ENCODE results near the gene DNASE2B.

DNA sequence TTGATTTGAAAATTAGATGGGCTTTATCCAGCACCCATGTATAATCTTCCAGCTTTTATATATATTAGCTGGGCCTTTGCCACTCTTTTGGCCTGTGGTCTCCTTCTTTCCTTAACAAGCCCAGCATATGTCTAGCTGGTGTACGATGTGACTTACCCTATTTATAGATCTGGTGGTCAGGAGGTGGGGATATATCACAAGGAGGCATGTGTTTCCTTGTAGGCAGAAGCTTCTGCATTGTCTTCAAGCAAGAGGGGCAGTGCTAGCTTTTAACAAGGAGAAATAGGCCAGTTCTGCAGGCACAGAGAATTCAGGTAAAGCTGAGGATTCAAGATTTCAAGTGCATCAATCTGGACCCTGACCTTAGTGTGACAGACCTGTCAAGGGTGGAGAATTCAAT lies 38.0 kb upstream of the DNASE2B start:
- TF ChIP-seq, protein P1, sequence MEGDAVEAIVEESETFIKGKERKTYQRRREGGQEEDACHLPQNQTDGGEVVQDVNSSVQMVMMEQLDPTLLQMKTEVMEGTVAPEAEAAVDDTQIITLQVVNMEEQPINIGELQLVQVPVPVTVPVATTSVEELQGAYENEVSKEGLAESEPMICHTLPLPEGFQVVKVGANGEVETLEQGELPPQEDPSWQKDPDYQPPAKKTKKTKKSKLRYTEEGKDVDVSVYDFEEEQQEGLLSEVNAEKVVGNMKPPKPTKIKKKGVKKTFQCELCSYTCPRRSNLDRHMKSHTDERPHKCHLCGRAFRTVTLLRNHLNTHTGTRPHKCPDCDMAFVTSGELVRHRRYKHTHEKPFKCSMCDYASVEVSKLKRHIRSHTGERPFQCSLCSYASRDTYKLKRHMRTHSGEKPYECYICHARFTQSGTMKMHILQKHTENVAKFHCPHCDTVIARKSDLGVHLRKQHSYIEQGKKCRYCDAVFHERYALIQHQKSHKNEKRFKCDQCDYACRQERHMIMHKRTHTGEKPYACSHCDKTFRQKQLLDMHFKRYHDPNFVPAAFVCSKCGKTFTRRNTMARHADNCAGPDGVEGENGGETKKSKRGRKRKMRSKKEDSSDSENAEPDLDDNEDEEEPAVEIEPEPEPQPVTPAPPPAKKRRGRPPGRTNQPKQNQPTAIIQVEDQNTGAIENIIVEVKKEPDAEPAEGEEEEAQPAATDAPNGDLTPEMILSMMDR (IDR thresholded peaks at IDR 0.05 in 4 of 5, conservative IDR thresholded peaks at IDR 0.05 in 1 of 5), result no peak
- TF ChIP-seq POLR2A (IDR thresholded peaks at IDR 0.05), result no peak
